Keratinocyte (primary cell): ENCODE results near the gene GNG4.
"Not testable (repeated sequence)": the region's sequence is repeated elsewhere in the genome, so short reads cannot be mapped to it uniquely, and the experiment has no call there.

Experiments
- CTCF ChIP-seq, 3 experiments: IDR thresholded peaks in 1 of 3; conservative IDR thresholded peaks in 1 of 3; optimal IDR thresholded peaks in 1 of 3; 2 replicates in 2 of 3; 3 replicates in 1 of 3; pipeline versions ENCODE3 to v1.5.1; 2011; ENCODE audit warnings: low read length in 3 of 3, mild to moderate bottlenecking in 3 of 3, moderate library complexity in 2 of 3, control low read depth in 1 of 3, inconsistent platforms in 1 of 3; ENCODE audit not compliant: insufficient read depth in 2 of 3; ENCODE audit errors: extremely low read depth in 1 of 3
- EZH2 ChIP-seq: IDR thresholded peaks from one replicate; pipeline ENCODE4 v1.6.1; 2012; ENCODE audit warnings: inconsistent platforms, mild to moderate bottlenecking, low read length, moderate library complexity

- not testable (repeated sequence) for TF ChIP-seq CTCF (optimal IDR thresholded peaks at IDR 0.05 in 1 of 3, IDR thresholded peaks at IDR 0.05 in 1 of 3, conservative IDR thresholded peaks at IDR 0.05 in 1 of 3; ENCODE audit: extremely low read depth in 1 of 3, insufficient read depth in 2 of 3, low read length in 3 of 3); EZH2
Measured at GRCh38 chr1:235572971-235573370, 76.6 kb downstream of the GNG4 start.
